Measurements from ENCODE around the gene RPL13A. TPM values are rescaled to one million over a fixed set of nuclear protein-coding genes. Genes with fewer than 3 reads are reported as not detected.
A peak's percentile ranks its signal among the peaks of the same experiment; 100 is the strongest.

Gene RPL13A
- total and polyA plus RNA-seq, 2 experiments from 2014 or later = 2,105 to 2,412 TPM

DNA sequence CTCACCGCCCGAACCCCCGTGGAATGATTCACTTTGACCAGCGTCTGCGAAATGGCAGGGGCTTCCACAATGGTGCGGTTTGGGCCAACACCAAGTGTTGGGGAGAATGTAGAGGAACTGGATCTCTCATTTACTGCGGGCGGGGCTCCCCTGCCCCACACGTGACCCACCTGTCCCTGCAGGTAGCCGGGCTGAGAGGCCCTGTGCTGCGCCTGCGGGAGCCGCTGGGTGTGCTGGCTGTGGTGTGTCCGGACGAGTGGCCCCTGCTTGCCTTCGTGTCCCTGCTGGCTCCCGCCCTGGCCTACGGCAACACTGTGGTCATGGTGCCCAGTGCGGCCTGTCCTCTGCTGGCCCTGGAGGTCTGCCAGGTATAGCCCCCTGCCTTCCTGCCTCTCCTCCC lies 19.2 kb upstream of the RPL13A start:
- Mint-ChIP-seq H3K27ac (no peak overlapping the region), H3K36me3 (ENCODE audit: low read depth) (peaks cover 30% of the 10 kb centered on the region), H3K4me3 (no peak overlapping the region), H3K9me3 (no peaks in the 10 kb centered on the region), H3K4me1 (peaks cover 6% of the 10 kb centered on the region), H3K27me3 (ENCODE audit: insufficient read depth, low read depth, poor library complexity) (peaks cover 21% of the 10 kb centered on the region)
- H2AFZ ChIP-seq = no peak overlapping the region
- no peak for DNase-seq (ENCODE audit: low spot score)
- ATAC-seq = peak; percentile 23
- H3K27ac ChIP-seq (ENCODE audit: low read depth) = no peak overlapping the region
- no peaks in the 10 kb centered on the region for H3K9me2 ChIP-seq (ENCODE audit: insufficient read depth)
- H3K4me2 ChIP-seq = peak overlapping the region; percentile 1; the same call in 1 of the 2 replicates
- 0 out of 2 replicates have a peak, but pooled peaks cover 12% of the 10 kb centered on the region for H3F3A ChIP-seq (replicated peaks; ENCODE audit: low read depth)
- H3K4me1 ChIP-seq (ENCODE audit: insufficient read depth) = peaks cover 9% of the 10 kb centered on the region; the same call in 1 of the 2 replicates
- no peaks in the 10 kb centered on the region for H3K36me3 ChIP-seq (ENCODE audit: insufficient read depth)
- no peaks in the 10 kb centered on the region; the same call in 1 of the 2 replicates for H4K20me1 ChIP-seq (replicated peaks; ENCODE audit: insufficient read depth)
- TF ChIP-seq NANOG (IDR thresholded peaks at IDR 0.05; ENCODE audit: borderline replicate concordance) (no peak), POLR2AphosphoS5 (IDR thresholded peaks at IDR 0.05; ENCODE audit: low read depth) (no peak), ZNF462 (CRISPR knock-in tag; IDR thresholded peaks at IDR 0.05) (no peak), STAT1 (IDR thresholded peaks at IDR 0.05; ENCODE audit: unreplicated experiment) (no peak), CREB1 (CRISPR knock-in tag; IDR thresholded peaks at IDR 0.05; ENCODE audit: low read depth) (no peak)
- no peak overlapping the region for H3K4me3 ChIP-seq
- H3K27me3 ChIP-seq (ENCODE audit: insufficient read depth) = no peaks in the 10 kb centered on the region
- H3K79me2 ChIP-seq (replicated peaks; ENCODE audit: insufficient read depth) = no peaks in the 10 kb centered on the region

- Mint-ChIP-seq H3K36me3 (ENCODE audit: low read depth) (peaks cover 30% of the 10 kb centered on the region), H3K27me3 (ENCODE audit: insufficient read depth, low read depth, poor library complexity) (peaks cover 21% of the 10 kb centered on the region), H3K4me3 (no peak overlapping the region), H3K27ac (peak overlapping the region; percentile 85), H3K9me3 (no peaks in the 10 kb centered on the region), H3K4me1 (peaks cover 6% of the 10 kb centered on the region)
- Histone ChIP-seq H4K20me1 (replicated peaks; ENCODE audit: insufficient read depth) (no peaks in the 10 kb centered on the region; the same call in 1 of the 2 replicates), H2AFZ (no peak overlapping the region), H3F3A (replicated peaks; ENCODE audit: low read depth) (0 out of 2 replicates have a peak, but pooled peaks cover 16% of the 10 kb centered on the region), H3K4me2 (peak overlapping the region; percentile 1; the same call in 1 of the 2 replicates), H3K27ac (ENCODE audit: low read depth) (no peak overlapping the region), H3K9me2 (ENCODE audit: insufficient read depth) (no peaks in the 10 kb centered on the region), H3K36me3 (ENCODE audit: insufficient read depth) (no peaks in the 10 kb centered on the region), H3K4me3 (no peak overlapping the region), H3K79me2 (replicated peaks; ENCODE audit: insufficient read depth) (no peaks in the 10 kb centered on the region), H3K27me3 (ENCODE audit: insufficient read depth) (no peaks in the 10 kb centered on the region), H3K4me1 (ENCODE audit: insufficient read depth) (peaks cover 9% of the 10 kb centered on the region; the same call in 1 of the 2 replicates)
- peak; percentile 88 for ATAC-seq
- DNase-seq (ENCODE audit: low spot score) = peak; percentile 100
- TF ChIP-seq ZNF114 (CRISPR knock-in tag; IDR thresholded peaks at IDR 0.05) (no peak), EZH2 (IDR thresholded peaks at IDR 0.05; ENCODE audit: low read depth, unreplicated experiment) (no peak), ZNF331 (CRISPR knock-in tag; IDR thresholded peaks at IDR 0.05; ENCODE audit: low read depth) (no peak), CREB1 (CRISPR knock-in tag; IDR thresholded peaks at IDR 0.05; ENCODE audit: low read depth) (no peak), EZH2phosphoT487 (IDR thresholded peaks at IDR 0.05; ENCODE audit: unreplicated experiment) (no peak)
- TF ChIP-seq, protein P1, sequence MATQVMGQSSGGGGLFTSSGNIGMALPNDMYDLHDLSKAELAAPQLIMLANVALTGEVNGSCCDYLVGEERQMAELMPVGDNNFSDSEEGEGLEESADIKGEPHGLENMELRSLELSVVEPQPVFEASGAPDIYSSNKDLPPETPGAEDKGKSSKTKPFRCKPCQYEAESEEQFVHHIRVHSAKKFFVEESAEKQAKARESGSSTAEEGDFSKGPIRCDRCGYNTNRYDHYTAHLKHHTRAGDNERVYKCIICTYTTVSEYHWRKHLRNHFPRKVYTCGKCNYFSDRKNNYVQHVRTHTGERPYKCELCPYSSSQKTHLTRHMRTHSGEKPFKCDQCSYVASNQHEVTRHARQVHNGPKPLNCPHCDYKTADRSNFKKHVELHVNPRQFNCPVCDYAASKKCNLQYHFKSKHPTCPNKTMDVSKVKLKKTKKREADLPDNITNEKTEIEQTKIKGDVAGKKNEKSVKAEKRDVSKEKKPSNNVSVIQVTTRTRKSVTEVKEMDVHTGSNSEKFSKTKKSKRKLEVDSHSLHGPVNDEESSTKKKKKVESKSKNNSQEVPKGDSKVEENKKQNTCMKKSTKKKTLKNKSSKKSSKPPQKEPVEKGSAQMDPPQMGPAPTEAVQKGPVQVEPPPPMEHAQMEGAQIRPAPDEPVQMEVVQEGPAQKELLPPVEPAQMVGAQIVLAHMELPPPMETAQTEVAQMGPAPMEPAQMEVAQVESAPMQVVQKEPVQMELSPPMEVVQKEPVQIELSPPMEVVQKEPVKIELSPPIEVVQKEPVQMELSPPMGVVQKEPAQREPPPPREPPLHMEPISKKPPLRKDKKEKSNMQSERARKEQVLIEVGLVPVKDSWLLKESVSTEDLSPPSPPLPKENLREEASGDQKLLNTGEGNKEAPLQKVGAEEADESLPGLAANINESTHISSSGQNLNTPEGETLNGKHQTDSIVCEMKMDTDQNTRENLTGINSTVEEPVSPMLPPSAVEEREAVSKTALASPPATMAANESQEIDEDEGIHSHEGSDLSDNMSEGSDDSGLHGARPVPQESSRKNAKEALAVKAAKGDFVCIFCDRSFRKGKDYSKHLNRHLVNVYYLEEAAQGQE (IDR thresholded peaks at IDR 0.05; ENCODE audit: unreplicated experiment) = no peak
These were observed 18.5 kb upstream of the RPL13A start for GRCh38 chr19:49468746-49469447.

All from GM23338 (cell line).